WERI-Rb-1 (cell line): ENCODE results near the gene KIRREL3.

Source experiments
- DNase-seq: peaks from one replicate; pipeline ENCODE4 v3.0.0-alpha.2; 2020
- H3K27ac ChIP-seq: fragments of 250-450 bp; sonication (Bioruptor Pico); 2 replicates; pipeline ENCODE4 v1.5.1; 2020; ENCODE audit warnings: mild to moderate bottlenecking, moderate library complexity
- H3K27me3 ChIP-seq: fragments of 250-450 bp; sonication (Bioruptor Pico); 2 replicates; pipeline ENCODE4 v1.5.1; 2021; ENCODE audit warnings: mild to moderate bottlenecking, low read depth, moderate library complexity; ENCODE audit not compliant: insufficient read depth, severe bottlenecking
- H3K36me3 ChIP-seq: fragments of 250-450 bp; sonication (Bioruptor Pico); 2 replicates; pipeline ENCODE4 v1.5.1; 2020; ENCODE audit warnings: mild to moderate bottlenecking, moderate library complexity
- H3K4me3 ChIP-seq: 2 replicates; pipeline ENCODE4 v1.5.1; 2011; ENCODE audit warnings: low read depth, mild to moderate bottlenecking, control low read depth, low read length
- H3K9me3 ChIP-seq: fragments of 250-450 bp; sonication (Bioruptor Pico); 2 replicates; pipeline ENCODE4 v1.5.1; 2021; ENCODE audit warnings: mild to moderate bottlenecking, moderate library complexity; ENCODE audit not compliant: severe bottlenecking
- TF ChIP-seq, protein P1 (sequence below): IDR thresholded peaks from 2 replicates; pipeline ENCODE4 v1.5.1; 2011; ENCODE audit warnings: low read depth, mild to moderate bottlenecking, control low read depth, inconsistent platforms, low read length

The KIRREL3 gene

DNA sequence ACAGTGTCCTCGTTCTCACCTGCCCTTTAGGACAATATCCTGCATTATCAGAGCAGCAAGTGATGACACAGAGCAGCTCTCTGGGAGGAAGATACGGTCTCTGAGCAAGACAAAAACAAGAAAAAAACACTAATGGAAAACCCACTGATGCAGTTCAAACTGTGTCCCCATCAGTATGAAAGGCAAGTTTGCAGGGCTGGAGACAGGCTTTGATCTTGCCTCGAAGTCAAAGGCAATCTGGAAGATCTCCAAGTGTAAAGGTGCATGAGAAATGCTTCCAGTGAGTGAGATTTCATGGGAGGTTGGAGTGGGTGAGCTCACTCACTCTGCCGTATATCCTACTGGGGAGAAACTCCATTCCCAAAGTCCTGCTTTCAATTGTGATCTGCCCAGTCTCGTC is 157.5 kb downstream of the KIRREL3 start:
- TF ChIP-seq, protein P1, sequence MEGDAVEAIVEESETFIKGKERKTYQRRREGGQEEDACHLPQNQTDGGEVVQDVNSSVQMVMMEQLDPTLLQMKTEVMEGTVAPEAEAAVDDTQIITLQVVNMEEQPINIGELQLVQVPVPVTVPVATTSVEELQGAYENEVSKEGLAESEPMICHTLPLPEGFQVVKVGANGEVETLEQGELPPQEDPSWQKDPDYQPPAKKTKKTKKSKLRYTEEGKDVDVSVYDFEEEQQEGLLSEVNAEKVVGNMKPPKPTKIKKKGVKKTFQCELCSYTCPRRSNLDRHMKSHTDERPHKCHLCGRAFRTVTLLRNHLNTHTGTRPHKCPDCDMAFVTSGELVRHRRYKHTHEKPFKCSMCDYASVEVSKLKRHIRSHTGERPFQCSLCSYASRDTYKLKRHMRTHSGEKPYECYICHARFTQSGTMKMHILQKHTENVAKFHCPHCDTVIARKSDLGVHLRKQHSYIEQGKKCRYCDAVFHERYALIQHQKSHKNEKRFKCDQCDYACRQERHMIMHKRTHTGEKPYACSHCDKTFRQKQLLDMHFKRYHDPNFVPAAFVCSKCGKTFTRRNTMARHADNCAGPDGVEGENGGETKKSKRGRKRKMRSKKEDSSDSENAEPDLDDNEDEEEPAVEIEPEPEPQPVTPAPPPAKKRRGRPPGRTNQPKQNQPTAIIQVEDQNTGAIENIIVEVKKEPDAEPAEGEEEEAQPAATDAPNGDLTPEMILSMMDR = no peak
- Histone ChIP-seq H3K27ac (no peak overlapping the region), H3K36me3 (no peaks in the 10 kb centered on the region), H3K4me3 (no peak overlapping the region), H3K27me3 (no peaks in the 10 kb centered on the region), H3K9me3 (no peaks in the 10 kb centered on the region)
- no peak for DNase-seq

DNA sequence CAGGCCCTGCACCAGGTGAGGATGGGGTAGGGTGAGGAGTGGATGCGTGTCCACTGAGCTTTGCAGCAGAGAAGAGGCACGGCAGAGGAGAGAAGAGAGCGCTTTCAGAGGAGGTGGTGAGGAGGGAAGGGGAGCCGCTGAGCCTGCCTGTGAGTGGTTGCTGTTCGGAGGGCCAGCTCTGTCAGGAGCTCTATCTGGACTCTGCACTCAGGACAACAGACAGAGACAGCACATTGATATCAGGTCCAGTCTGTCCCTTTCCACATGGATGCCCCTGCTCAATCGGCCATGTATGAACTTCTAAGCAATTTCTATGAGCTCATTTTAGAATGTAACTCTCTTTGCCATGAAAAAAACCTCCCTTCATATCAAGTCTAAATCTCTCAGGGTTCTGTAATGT is 158.6 kb downstream of the KIRREL3 start:
- Histone ChIP-seq H3K36me3 (no peaks in the 10 kb centered on the region), H3K4me3 (no peak overlapping the region), H3K27ac (no peak overlapping the region), H3K9me3 (no peaks in the 10 kb centered on the region), H3K27me3 (no peaks in the 10 kb centered on the region)
- TF ChIP-seq, protein P1 = no peak
- DNase-seq = no peak

DNA sequence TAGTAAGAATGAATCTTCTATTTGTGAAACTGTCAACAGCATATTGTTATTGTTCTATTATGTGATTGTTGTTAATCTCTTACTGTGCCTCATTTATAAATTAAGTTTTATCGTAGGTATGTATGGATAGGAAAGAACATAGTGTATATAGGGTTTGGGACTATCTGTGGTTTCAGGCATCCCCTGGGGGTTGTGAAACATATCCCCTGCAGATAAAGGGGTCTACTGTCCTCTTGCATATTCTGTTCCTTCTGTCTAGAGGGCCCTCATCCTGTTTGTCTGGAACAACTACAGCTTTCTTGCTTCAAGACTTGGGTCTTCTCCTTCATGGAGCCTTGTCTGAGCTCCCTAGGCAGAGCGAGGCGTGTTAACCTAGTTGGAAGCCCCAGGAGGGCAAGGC is 159.6 kb downstream of the KIRREL3 start:
- TF ChIP-seq, protein P1 = no peak
- H3K27me3 ChIP-seq = no peaks in the 10 kb centered on the region

DNA sequence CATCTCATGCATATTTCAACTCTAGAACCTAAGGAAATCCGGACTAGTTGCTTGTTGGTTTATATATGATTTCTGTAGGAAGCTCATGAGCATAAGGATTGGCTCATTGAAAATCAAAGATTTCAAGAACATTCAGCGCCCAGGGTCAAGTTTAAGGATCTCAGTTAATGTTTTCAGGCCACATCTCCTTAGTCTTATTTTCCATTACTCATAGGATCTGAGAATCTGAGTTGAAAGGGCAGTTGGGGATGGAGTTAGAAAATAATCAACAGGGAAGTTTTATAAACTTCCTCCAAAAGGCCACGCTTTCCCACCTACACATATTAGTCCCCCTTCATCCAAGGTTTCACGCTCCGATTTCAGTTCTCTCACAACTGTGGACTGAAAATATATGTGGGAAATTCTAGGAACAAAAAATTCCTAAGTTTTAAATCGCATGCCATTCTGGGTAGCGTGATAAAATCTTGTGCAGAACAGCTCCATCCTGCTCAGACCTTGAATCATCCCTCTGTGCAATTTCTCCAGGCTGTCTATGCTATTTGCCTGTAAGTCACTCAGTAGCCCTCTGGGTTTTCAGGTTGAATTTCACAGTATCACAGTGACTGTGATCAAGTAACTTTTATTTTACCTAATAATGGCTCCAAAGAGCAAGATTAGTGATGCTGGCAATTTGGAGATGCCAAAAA is 160.2 kb downstream of the KIRREL3 start:
- no peak for DNase-seq
- TF ChIP-seq, protein P1 = no peak
- Histone ChIP-seq H3K27me3 (no peaks in the 10 kb centered on the region), H3K27ac (no peak overlapping the region), H3K9me3 (peaks cover 3% of the 10 kb centered on the region), H3K36me3 (no peaks in the 10 kb centered on the region), H3K4me3 (no peak overlapping the region)

More for the DNA sequence above, 159.6 kb downstream of the KIRREL3 start:
- Histone ChIP-seq H3K27ac (no peak overlapping the region), H3K4me3 (no peak overlapping the region), H3K9me3 (no peaks in the 10 kb centered on the region), H3K36me3 (no peaks in the 10 kb centered on the region)
- DNase-seq = no peak

DNA sequence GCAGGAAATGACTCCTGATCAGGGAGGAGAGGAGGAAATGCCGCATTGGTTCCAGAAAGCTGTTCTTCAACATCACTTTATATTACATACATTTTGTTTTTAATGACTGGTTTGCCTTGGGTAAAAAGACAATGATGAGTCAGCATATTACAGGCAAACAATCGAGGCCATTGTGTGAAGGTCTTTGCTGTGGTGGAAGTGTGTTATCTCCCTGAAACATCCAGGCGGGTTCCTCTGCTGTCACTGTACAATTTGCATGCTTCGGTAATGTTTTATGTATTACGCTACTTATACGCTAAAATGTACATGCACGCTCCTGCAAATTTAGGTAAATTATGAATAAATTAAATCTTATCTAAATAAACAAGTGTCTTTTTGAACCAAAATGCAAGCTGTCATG is 161.1 kb downstream of the KIRREL3 start:
- TF ChIP-seq, protein P1 = no peak
- H3K27ac ChIP-seq = no peak overlapping the region
- no peaks in the 10 kb centered on the region for H3K36me3 ChIP-seq
- H3K27me3 ChIP-seq = no peaks in the 10 kb centered on the region
- H3K4me3 ChIP-seq = no peak overlapping the region
- H3K9me3 ChIP-seq = peaks cover 3% of the 10 kb centered on the region
- no peak for DNase-seq

DNA sequence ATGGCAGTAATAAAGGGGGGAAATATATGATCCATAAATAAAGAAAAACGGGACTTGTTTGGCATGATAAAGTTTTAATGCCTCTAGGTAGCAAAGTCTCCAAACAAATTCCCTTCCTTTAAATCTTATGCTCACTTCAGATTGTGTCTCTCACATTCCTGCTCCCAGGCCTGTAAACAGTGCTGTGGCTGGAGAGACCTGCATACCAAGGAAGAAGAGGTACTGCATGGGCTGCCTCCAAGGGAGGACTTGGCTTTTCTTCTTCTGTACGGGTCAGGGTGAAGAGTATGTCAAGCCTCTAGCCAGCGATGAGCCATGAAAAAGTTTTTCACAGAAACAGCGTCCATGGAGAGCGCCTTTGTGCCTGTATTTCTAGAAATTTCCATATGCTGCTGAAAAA is 161.8 kb downstream of the KIRREL3 start:
- Histone ChIP-seq H3K4me3 (no peak overlapping the region), H3K27ac (no peak overlapping the region), H3K9me3 (peaks cover 3% of the 10 kb centered on the region), H3K36me3 (no peaks in the 10 kb centered on the region), H3K27me3 (no peaks in the 10 kb centered on the region)
- TF ChIP-seq, protein P1 = no peak
- no peak for DNase-seq
